CD14-positive monocyte (primary cell): ENCODE data around the gene ABHD12. TPM values are rescaled to one million over a fixed set of nuclear protein-coding genes. Genes with fewer than 3 reads are reported as not detected.

ENCODE experiments used
- DNase-seq, 3 donors: peaks; one replicate each; pipeline ENCODE4 v3.0.0-alpha.2; 2011 to 2022
- H2AFZ ChIP-seq: 2 replicates; pipeline ENCODE4 v1.6.0; 2012; ENCODE audit warnings: mild to moderate bottlenecking, low read depth, low read length, inconsistent platforms; ENCODE audit not compliant: insufficient read depth, poor library complexity, severe bottlenecking
- H3K27ac ChIP-seq, 2 donors: 1 replicate in 1 of 2; 2 replicates in 1 of 2; pipeline ENCODE4 v1.5.1; 2012 to 2013; ENCODE audit warnings: low read length in 2 of 2, control low read depth in 1 of 2, inconsistent platforms in 1 of 2, low read depth in 1 of 2, mild to moderate bottlenecking in 1 of 2
- H3K27me3 ChIP-seq, 2 donors: one replicate each; pipeline versions ENCODE4 v1.6.0 to v1.6.1; 2011 to 2013; ENCODE audit warnings: low read length in 2 of 2; ENCODE audit not compliant: control insufficient read depth in 2 of 2, insufficient read depth in 2 of 2
- H3K36me3 ChIP-seq, 2 donors: replicated peaks in 1 of 2; 1 replicate in 1 of 2; 2 replicates in 1 of 2; pipeline versions ENCODE4 v1.5.1 to v1.6.1; 2012 to 2013; ENCODE audit warnings: low read length in 2 of 2, control low read depth in 1 of 2, inconsistent platforms in 1 of 2, mild to moderate bottlenecking in 1 of 2; ENCODE audit not compliant: insufficient read depth in 2 of 2, control insufficient read depth in 1 of 2
- H3K4me1 ChIP-seq, 2 donors: 1 replicate in 1 of 2; 2 replicates in 1 of 2; pipeline versions ENCODE4 v1.5.1 to v1.6.1; 2012 to 2013; ENCODE audit warnings: low read length in 2 of 2, control low read depth in 1 of 2, inconsistent platforms in 1 of 2, mild to moderate bottlenecking in 1 of 2, moderate library complexity in 1 of 2; ENCODE audit not compliant: insufficient read depth in 2 of 2, control insufficient read depth in 1 of 2
- H3K4me2 ChIP-seq: replicated peaks from 2 replicates; pipeline ENCODE3; 2012; ENCODE audit warnings: low read length, moderate library complexity, mild to moderate bottlenecking; ENCODE audit not compliant: poor library complexity, severe bottlenecking; ENCODE audit errors: extremely low read depth
- H3K4me3 ChIP-seq, 3 experiments: fragments of 200-600 bp in 1 of 3; sonication (generic) in 1 of 3; replicated peaks in 1 of 3; 1 replicate in 2 of 3; 2 replicates in 1 of 3; pipeline ENCODE4 v1.5.1; 2011 to 2013; ENCODE audit warnings: low read length in 3 of 3, mild to moderate bottlenecking in 3 of 3, control low read depth in 2 of 3, low read depth in 2 of 3, inconsistent platforms in 1 of 3, moderate library complexity in 1 of 3
- H3K79me2 ChIP-seq: 2 replicates; pipeline ENCODE4 v1.6.0; 2012; ENCODE audit warnings: mild to moderate bottlenecking, control low read depth, inconsistent platforms, low read length, moderate library complexity; ENCODE audit not compliant: insufficient read depth
- H3K9ac ChIP-seq: 2 replicates; pipeline ENCODE4 v1.6.0; 2017; ENCODE audit warnings: low read length, mild to moderate bottlenecking; ENCODE audit not compliant: insufficient read depth, poor library complexity, severe bottlenecking
- H3K9me3 ChIP-seq, 2 donors: replicated peaks in 1 of 2; 1 replicate in 1 of 2; 2 replicates in 1 of 2; pipeline versions ENCODE4 v1.5.1 to v1.6.1; 2012 to 2013; ENCODE audit warnings: low read length in 2 of 2, control low read depth in 1 of 2; ENCODE audit not compliant: control insufficient read depth in 1 of 2, insufficient read depth in 1 of 2
- H4K20me1 ChIP-seq: 2 replicates; pipeline ENCODE4 v1.6.0; 2012; ENCODE audit warnings: mild to moderate bottlenecking, low read length, control low read depth, moderate library complexity; ENCODE audit not compliant: insufficient read depth
- H3K27ac Mint-ChIP-seq, 7 donors: one replicate each; pipeline ENCODE4 v1.8.0; 2020; ENCODE audit warnings: mild to moderate bottlenecking in 7 of 7, mixed read lengths in 7 of 7, moderate library complexity in 6 of 7, inconsistent platforms in 2 of 7
- H3K27me3 Mint-ChIP-seq, 3 donors: one replicate each; pipeline ENCODE4 v1.8.0; 2021 to 2022; ENCODE audit warnings: low read depth in 3 of 3, mild to moderate bottlenecking in 3 of 3, mixed read lengths in 3 of 3, moderate library complexity in 3 of 3, inconsistent platforms in 1 of 3
- H3K36me3 Mint-ChIP-seq, 2 donors: one replicate each; pipeline ENCODE4 v1.8.0; 2020; ENCODE audit warnings: mixed read lengths in 2 of 2, inconsistent platforms in 1 of 2, mild to moderate bottlenecking in 1 of 2
- H3K4me1 Mint-ChIP-seq: one replicate; pipeline ENCODE4 v1.8.0; 2020; ENCODE audit warnings: mild to moderate bottlenecking, mixed read lengths
- H3K4me3 Mint-ChIP-seq, 2 donors: one replicate each; pipeline ENCODE4 v1.8.0; 2020; ENCODE audit warnings: mild to moderate bottlenecking in 2 of 2, mixed read lengths in 2 of 2, moderate library complexity in 1 of 2
- H3K9me3 Mint-ChIP-seq, 7 donors: one replicate each; pipeline ENCODE4 v1.8.0; 2020 to 2022; ENCODE audit warnings: mixed read lengths in 7 of 7, mild to moderate bottlenecking in 6 of 7, moderate library complexity in 6 of 7, inconsistent platforms in 2 of 7
- WGBS: methylation state at CpG from one replicate; pipeline ENCODE4 v1.1.5; 2013; ENCODE audit warnings: missing lambda C conversion rate; ENCODE audit not compliant: insufficient coverage; 5-methylcytosine and 5-hydroxymethylcytosine counted together
- intact Hi-C, 2 donors: fragments of 100-400 bp; cut with micrococcal nuclease; formaldehyde crosslinking; loops; one replicate each; pipeline versions ENCODE4 v1.15.0 to v1.15.1; 2023
- polyA plus RNA-seq, 3 donors: library from polyadenylated mRNA; depleted of rRNA in 1 of 3; unstranded in 2 of 3; stranded (reverse) in 1 of 3; fragments of 300-500 nt in 2 of 3; fragments of >200 nt in 1 of 3; fragmentation: Illumina TruSeq in 2 of 3; gene quantifications; 1 replicate in 2 of 3; 2 replicates in 1 of 3; pipeline ENCODE4 v1.2.3, GENCODE V29; 2012 to 2021
- TF ChIP-seq, protein P1 (sequence below): fragments of 200-600 bp; IDR thresholded peaks from one replicate; pipeline ENCODE4 v1.8.0; 2022; ENCODE audit warnings: antibody characterized with exemption, mild to moderate bottlenecking

ABHD12 gene
- polyA plus RNA-seq, 3 donors = 20.3 to 34.5 (median 32.1) TPM

DNA sequence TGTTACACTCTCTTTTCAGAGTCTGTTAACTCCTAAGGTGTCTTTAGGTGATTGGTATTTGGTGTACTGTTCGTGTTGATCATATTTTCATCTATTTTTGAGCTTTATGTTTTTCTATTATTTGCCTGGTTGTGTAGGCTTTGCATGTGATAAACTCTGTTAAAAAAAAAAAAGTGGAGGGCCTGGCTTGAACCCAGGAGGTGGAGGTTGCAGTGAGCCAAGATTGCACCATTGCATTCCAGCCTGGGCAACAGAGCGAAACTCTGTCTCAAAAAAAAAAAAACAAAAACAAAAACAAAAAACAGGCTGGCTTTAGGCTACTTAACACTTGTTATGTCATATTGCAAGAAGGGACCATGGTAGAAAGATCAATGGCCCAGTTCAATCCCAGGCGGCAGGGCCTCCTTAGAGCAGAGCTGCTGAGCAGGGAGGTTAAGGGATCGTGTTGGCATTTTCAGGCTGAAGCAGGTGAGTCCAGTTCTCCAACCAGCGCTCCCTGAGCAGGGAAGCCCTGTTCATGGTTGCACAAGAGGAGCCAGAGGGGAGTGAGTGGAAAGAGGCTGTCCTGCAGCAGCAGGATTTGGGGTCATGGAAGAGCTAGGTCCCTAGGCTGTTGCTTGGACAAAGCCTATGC lies 134.3 kb downstream of the ABHD12 start:
- Histone ChIP-seq H3K4me1 (no peaks in the 10 kb centered on the region), H3K9me3 (no peaks in the 10 kb centered on the region), H3K4me3 (no peak overlapping the region), H3K27me3 (no peaks in the 10 kb centered on the region), H3K36me3 (peaks cover 26 to 58% of the 10 kb centered on the region in 2 donors), H4K20me1 (peaks cover 78% of the 10 kb centered on the region), H3K79me2 (peaks cover 68% of the 10 kb centered on the region), H3K9ac (no peak overlapping the region), H3K27ac (no peak overlapping the region), H2AFZ (no peak overlapping the region), H3K4me2 (no peak overlapping the region)
- TF ChIP-seq, protein P1, sequence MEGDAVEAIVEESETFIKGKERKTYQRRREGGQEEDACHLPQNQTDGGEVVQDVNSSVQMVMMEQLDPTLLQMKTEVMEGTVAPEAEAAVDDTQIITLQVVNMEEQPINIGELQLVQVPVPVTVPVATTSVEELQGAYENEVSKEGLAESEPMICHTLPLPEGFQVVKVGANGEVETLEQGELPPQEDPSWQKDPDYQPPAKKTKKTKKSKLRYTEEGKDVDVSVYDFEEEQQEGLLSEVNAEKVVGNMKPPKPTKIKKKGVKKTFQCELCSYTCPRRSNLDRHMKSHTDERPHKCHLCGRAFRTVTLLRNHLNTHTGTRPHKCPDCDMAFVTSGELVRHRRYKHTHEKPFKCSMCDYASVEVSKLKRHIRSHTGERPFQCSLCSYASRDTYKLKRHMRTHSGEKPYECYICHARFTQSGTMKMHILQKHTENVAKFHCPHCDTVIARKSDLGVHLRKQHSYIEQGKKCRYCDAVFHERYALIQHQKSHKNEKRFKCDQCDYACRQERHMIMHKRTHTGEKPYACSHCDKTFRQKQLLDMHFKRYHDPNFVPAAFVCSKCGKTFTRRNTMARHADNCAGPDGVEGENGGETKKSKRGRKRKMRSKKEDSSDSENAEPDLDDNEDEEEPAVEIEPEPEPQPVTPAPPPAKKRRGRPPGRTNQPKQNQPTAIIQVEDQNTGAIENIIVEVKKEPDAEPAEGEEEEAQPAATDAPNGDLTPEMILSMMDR = no peak
- no peak for DNase-seq
- peaks cover 35 to 61% of the 10 kb centered on the region in 2 donors for H3K36me3 Mint-ChIP-seq
- 100% methylated on average over 3 of the region's 5 CpGs for WGBS
- intact Hi-C loops = no loop called here
- no peak overlapping the region for H3K4me3 Mint-ChIP-seq
- no peaks in the 10 kb centered on the region for H3K27me3 Mint-ChIP-seq
- peaks cover 0 to 9% (median 6%) of the 10 kb centered on the region in 7 donors for H3K9me3 Mint-ChIP-seq
- H3K27ac Mint-ChIP-seq = peak overlapping the region in 2 of 7 donors; percentile 42 to 46
- H3K4me1 Mint-ChIP-seq = peaks cover 19% of the 10 kb centered on the region

- H3K4me3 ChIP-seq = no peak overlapping the region
- peaks cover 24 to 51% of the 10 kb centered on the region in 2 donors for H3K36me3 ChIP-seq
- H2AFZ ChIP-seq = no peak overlapping the region
- H3K27me3 ChIP-seq = no peaks in the 10 kb centered on the region
- Mint-ChIP-seq H3K27me3 (peaks cover 0 to 2% (median 0%) of the 10 kb centered on the region in 3 donors), H3K36me3 (peaks cover 29 to 58% of the 10 kb centered on the region in 2 donors), H3K4me1 (peaks cover 29% of the 10 kb centered on the region), H3K27ac (peak overlapping the region in 2 of 7 donors; percentile 26 to 36), H3K9me3 (peaks cover 0 to 6% (median 2%) of the 10 kb centered on the region in 7 donors), H3K4me3 (no peak overlapping the region)
- no peak overlapping the region for H3K27ac ChIP-seq
- peaks cover 80% of the 10 kb centered on the region for H3K79me2 ChIP-seq
- H3K4me2 ChIP-seq = no peak overlapping the region
- H3K4me1 ChIP-seq = no peaks in the 10 kb centered on the region
- DNase-seq = no peak
- H3K9ac ChIP-seq = peak overlapping the region; percentile 2
- WGBS = 98% methylated on average over 6 of the region's 12 CpGs
- no peaks in the 10 kb centered on the region for H3K9me3 ChIP-seq
- TF ChIP-seq, protein P1 = no peak
- intact Hi-C loops = no loop called here
- H4K20me1 ChIP-seq = peaks cover 89% of the 10 kb centered on the region
These were observed 135.5 kb downstream of the ABHD12 start for GRCh38 chr20:25254986-25255680.
